Left lung (tissue), 10 donors: Measurements from ENCODE around the gene PPP3R1. TPM values are rescaled to one million over a fixed set of nuclear protein-coding genes. Genes with fewer than 3 reads are reported as not detected.
A peak's percentile ranks its signal among the peaks of the same experiment; 100 is the strongest.

ENCODE experiments used
- ATAC-seq: fragments of 200-7000 bp; cut with Tn5 transposase; one replicate; pipeline ENCODE4 v1.9.1; 2020; ENCODE audit warnings: moderate library complexity
- DNase-seq, 4 donors: peaks; one replicate each; pipeline ENCODE4 v3.0.0-alpha.2; 2013 to 2020
- H3K27ac ChIP-seq, 2 donors: fragments of 200-600 bp; sonication (generic) in 1 of 2; one replicate each; pipeline versions ENCODE4 v1.5.0 to v1.8.0; 2020 to 2021
- H3K27me3 ChIP-seq, 2 donors: fragments of 200-600 bp; sonication (generic) in 1 of 2; one replicate each; pipeline versions ENCODE4 v1.5.0 to v1.8.0; 2020 to 2021
- H3K36me3 ChIP-seq, 2 donors: fragments of 200-600 bp; sonication (generic) in 1 of 2; one replicate each; pipeline versions ENCODE4 v1.5.0 to v1.8.0; 2020 to 2021
- H3K4me1 ChIP-seq, 2 donors: fragments of 200-600 bp; one replicate each; pipeline ENCODE4 v1.8.0; 2021
- H3K4me3 ChIP-seq, 2 donors: fragments of 200-600 bp; sonication (generic) in 1 of 2; one replicate each; pipeline versions ENCODE4 v1.5.0 to v1.8.0; 2020 to 2021; ENCODE audit warnings: mild to moderate bottlenecking in 1 of 2
- H3K9me3 ChIP-seq, 2 donors: fragments of 200-600 bp; sonication (generic) in 1 of 2; one replicate each; pipeline versions ENCODE4 v1.5.0 to v1.8.0; 2020 to 2021
- intact Hi-C, 2 donors: fragments of 100-400 bp; cut with DNase I; formaldehyde crosslinking; loops; one replicate each; pipeline versions ENCODE4 v1.11.2 to v1.14.2; 2022
- polyA plus RNA-seq, 6 donors: library from polyadenylated mRNA; unstranded; fragments of 120-200 nt; gene quantifications; one replicate each; pipeline ENCODE4 v1.2.1, GENCODE V29; 2013; ENCODE audit not compliant: insufficient read length in 6 of 6
- total RNA-seq, 2 donors: library from RNA; stranded (reverse); fragmentation: NEBNext Ultra II Directional; extraction: Animal tissue kit (Norgen Biotek cat#: 25700); gene quantifications; one replicate each; pipeline ENCODE4 v1.2.1, GENCODE V29; 2021
- TF ChIP-seq, protein P1 (sequence below), 2 donors: fragments of 200-600 bp; sonication (generic) in 1 of 2; IDR thresholded peaks; one replicate each; pipeline versions ENCODE4 v1.5.0 to v1.8.0; 2021; ENCODE audit warnings: antibody characterized with exemption in 2 of 2
- donor health status: DM: no; HTN: yes; CAD: no.
- donor health status: DM: no; HTN: no; CAD: no.

The PPP3R1 gene
- total and polyA plus RNA-seq, 8 donors, result 50.2 to 74.2 (median 66.9) TPM

DNA sequence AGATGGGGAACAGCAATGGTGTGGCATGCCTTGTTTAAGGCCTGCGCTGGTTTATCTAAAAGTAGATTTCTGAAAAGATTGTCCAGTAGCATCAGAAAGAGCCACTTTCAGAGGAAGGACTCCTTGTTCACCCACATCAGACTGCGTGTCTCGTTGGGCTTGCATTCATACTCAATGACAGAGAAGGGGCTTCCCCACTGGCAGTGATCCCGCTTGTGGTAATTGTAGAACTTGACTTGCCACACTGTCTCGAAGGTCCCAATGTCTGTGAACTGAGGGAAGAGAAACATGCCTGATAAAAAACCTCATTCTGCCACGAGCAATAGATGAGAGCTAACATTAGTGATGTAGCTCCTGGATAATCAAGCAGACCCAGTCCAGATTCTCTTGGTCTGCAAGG, 41.4 kb upstream of the PPP3R1 start:
- Histone ChIP-seq H3K27me3 (no peaks in the 10 kb centered on the region), H3K9me3 (no peaks in the 10 kb centered on the region), H3K4me1 (peaks cover 0 to 9% of the 10 kb centered on the region in 2 donors), H3K36me3 (no peaks in the 10 kb centered on the region), H3K4me3 (no peak overlapping the region), H3K27ac (no peak overlapping the region)
- TF ChIP-seq, protein P1, sequence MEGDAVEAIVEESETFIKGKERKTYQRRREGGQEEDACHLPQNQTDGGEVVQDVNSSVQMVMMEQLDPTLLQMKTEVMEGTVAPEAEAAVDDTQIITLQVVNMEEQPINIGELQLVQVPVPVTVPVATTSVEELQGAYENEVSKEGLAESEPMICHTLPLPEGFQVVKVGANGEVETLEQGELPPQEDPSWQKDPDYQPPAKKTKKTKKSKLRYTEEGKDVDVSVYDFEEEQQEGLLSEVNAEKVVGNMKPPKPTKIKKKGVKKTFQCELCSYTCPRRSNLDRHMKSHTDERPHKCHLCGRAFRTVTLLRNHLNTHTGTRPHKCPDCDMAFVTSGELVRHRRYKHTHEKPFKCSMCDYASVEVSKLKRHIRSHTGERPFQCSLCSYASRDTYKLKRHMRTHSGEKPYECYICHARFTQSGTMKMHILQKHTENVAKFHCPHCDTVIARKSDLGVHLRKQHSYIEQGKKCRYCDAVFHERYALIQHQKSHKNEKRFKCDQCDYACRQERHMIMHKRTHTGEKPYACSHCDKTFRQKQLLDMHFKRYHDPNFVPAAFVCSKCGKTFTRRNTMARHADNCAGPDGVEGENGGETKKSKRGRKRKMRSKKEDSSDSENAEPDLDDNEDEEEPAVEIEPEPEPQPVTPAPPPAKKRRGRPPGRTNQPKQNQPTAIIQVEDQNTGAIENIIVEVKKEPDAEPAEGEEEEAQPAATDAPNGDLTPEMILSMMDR (IDR thresholded peaks at IDR 0.05), result no peak
- no peak for DNase-seq
- ATAC-seq, result no peak
- intact Hi-C loops, result no loop called here

- Histone ChIP-seq H3K27ac (no peak overlapping the region), H3K9me3 (no peaks in the 10 kb centered on the region), H3K27me3 (no peaks in the 10 kb centered on the region), H3K36me3 (no peaks in the 10 kb centered on the region), H3K4me1 (peaks cover 0 to 15% of the 10 kb centered on the region in 2 donors), H3K4me3 (no peak overlapping the region)
- TF ChIP-seq, protein P1 (IDR thresholded peaks at IDR 0.05), result no peak
- DNase-seq (no peak), ATAC-seq (no peak)
- intact Hi-C loops, result no loop called here
Measured at GRCh38 chr2:68293024-68293423, 40.7 kb upstream of the PPP3R1 start.

GRCh38 chr2:68292108-68292710, 39.9 kb upstream of the PPP3R1 start:
- TF ChIP-seq, protein P1 (IDR thresholded peaks at IDR 0.05), result peak; percentile 59 to 66
- Histone ChIP-seq H3K36me3 (no peaks in the 10 kb centered on the region), H3K4me3 (no peak overlapping the region), H3K27me3 (no peaks in the 10 kb centered on the region), H3K9me3 (no peaks in the 10 kb centered on the region), H3K27ac (no peak overlapping the region), H3K4me1 (peaks cover 0 to 23% of the 10 kb centered on the region in 2 donors)
- intact Hi-C loops, result no loop called here
- DNase-seq (peak in 1 of 4 donors; percentile 28), ATAC-seq (peak; percentile 71)

DNA sequence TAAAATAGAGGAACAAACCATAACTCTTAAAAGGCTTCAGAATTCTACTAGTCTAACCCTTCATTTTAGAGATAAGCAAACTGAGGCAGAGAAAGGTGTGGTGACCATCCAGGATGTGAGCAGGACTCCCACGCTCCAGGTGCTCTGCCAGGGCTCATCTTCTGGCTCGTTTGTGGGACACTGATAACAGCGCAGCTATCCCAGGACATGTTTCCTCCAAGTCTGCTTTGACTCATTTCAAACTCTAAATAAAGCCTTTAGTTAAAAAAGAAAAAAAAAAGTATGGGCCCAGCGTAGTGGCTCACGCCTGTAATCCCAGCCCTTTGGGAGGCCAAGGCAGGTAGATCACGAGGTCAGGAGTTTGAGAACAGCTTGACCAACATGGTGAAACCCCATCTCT, 39.0 kb upstream of the PPP3R1 start:
- DNase-seq, result no peak

DNA sequence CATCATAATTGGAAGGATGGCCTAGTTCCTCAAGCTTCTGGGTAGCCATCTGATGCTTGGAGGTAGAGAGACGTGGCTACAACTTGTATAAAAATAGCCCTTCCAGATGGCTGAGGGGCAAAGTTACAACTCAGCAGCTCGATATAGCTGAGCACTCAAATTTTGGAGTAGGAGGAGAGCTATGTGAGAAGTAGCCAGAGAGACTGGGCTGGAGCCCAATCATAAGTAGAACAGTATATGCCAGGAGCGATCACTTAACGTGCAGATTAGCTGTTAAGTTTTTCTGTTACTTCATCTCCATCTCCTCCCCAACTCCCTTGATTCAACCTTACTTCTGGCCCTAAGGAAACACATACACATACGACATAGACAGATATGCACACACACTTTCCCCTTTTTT, 38.6 kb upstream of the PPP3R1 start:
- Histone ChIP-seq H3K9me3 (no peaks in the 10 kb centered on the region), H3K27me3 (no peaks in the 10 kb centered on the region), H3K36me3 (no peaks in the 10 kb centered on the region), H3K27ac (no peak overlapping the region), H3K4me1 (peaks cover 0 to 26% of the 10 kb centered on the region in 2 donors), H3K4me3 (no peak overlapping the region)
- intact Hi-C loops, result no loop called here
- ATAC-seq, result peak; percentile 53
- peak in 2 of 4 donors; percentile 60 to 77 for DNase-seq
- TF ChIP-seq, protein P1 (IDR thresholded peaks at IDR 0.05), result no peak

More for the DNA sequence above, 39.0 kb upstream of the PPP3R1 start:
- no peak for ATAC-seq
- no peaks in the 10 kb centered on the region for H3K9me3 ChIP-seq
- H3K4me1 ChIP-seq, result peaks cover 0 to 26% of the 10 kb centered on the region in 2 donors
- no peak overlapping the region for H3K4me3 ChIP-seq
- intact Hi-C loops, result no loop called here
- TF ChIP-seq, protein P1 (IDR thresholded peaks at IDR 0.05), result no peak
- no peaks in the 10 kb centered on the region for H3K36me3 ChIP-seq
- no peaks in the 10 kb centered on the region for H3K27me3 ChIP-seq
- H3K27ac ChIP-seq, result no peak overlapping the region
